ENCODE measurements around the gene VWA8. TPM values are rescaled to one million over a fixed set of nuclear protein-coding genes. Genes with fewer than 3 reads are reported as not detected.

Gene VWA8
- total and polyA plus RNA-seq, 4 donors = 7.1 to 50.3 (median 12.4) TPM

GRCh38 chr13:41823476-41823875 lies 137.4 kb downstream of the VWA8 start:
- peaks cover 0 to 12% (median 3%) of the 10 kb centered on the region in 4 donors for H3K36me3 ChIP-seq (ENCODE audit: control insufficient read depth in 4 of 4, insufficient read depth in 3 of 4, low read depth in 1 of 4, low read length in 3 of 4)
- peaks cover 0 to 4% (median 0%) of the 10 kb centered on the region in 4 donors for H3K4me1 ChIP-seq (ENCODE audit: control insufficient read depth in 4 of 4, insufficient read depth in 4 of 4, low read length in 3 of 4)
- H3K4me3 ChIP-seq (ENCODE audit: low read depth in 1 of 3, low read length in 3 of 3) = no peak overlapping the region
- no peaks in the 10 kb centered on the region for H3K27me3 ChIP-seq (ENCODE audit: control insufficient read depth in 4 of 4, insufficient read depth in 4 of 4, low read length in 3 of 4)
- no peak for DNase-seq (ENCODE audit: low spot score)
- no peak overlapping the region for H3K9ac ChIP-seq (ENCODE audit: low read depth in 1 of 2, low read length in 2 of 2)
- H3K27ac ChIP-seq (ENCODE audit: low read depth in 1 of 2, low read length in 2 of 2) = no peak overlapping the region
- no peaks in the 10 kb centered on the region for H3K9me3 ChIP-seq (ENCODE audit: control insufficient read depth in 4 of 4, low read length in 3 of 4)
- WGBS = 97% methylated on average over 4 of the region's 4 CpGs
- TF ChIP-seq JUND (IDR thresholded peaks at IDR 0.05) = no peak
- no peak for TF ChIP-seq HNF4A (conservative IDR thresholded peaks at IDR 0.05)
- no peak for TF ChIP-seq RXRA (IDR thresholded peaks at IDR 0.05)
- TF ChIP-seq RAD21 (IDR thresholded peaks at IDR 0.05) = no peak
- no peak for TF ChIP-seq GABPA (IDR thresholded peaks at IDR 0.05 in 1 of 2, conservative IDR thresholded peaks at IDR 0.05 in 1 of 2)
- no peak for TF ChIP-seq HNF4G (IDR thresholded peaks at IDR 0.05)
- TF ChIP-seq MAX (IDR thresholded peaks at IDR 0.05) = no peak
- no peak for TF ChIP-seq CTCF (IDR thresholded peaks at IDR 0.05; ENCODE audit: low read depth, low read length, missing input control)

GRCh38 chr13:41822560-41822959 lies 138.3 kb downstream of the VWA8 start:
- no peaks in the 10 kb centered on the region for H3K9me3 ChIP-seq (ENCODE audit: control insufficient read depth in 4 of 4, low read length in 3 of 4)
- peaks cover 0 to 17% (median 5%) of the 10 kb centered on the region in 4 donors for H3K36me3 ChIP-seq (ENCODE audit: control insufficient read depth in 4 of 4, insufficient read depth in 3 of 4, low read depth in 1 of 4, low read length in 3 of 4)
- H3K27me3 ChIP-seq (ENCODE audit: control insufficient read depth in 4 of 4, insufficient read depth in 4 of 4, low read length in 3 of 4) = no peaks in the 10 kb centered on the region
- H3K4me1 ChIP-seq (ENCODE audit: control insufficient read depth in 4 of 4, insufficient read depth in 4 of 4, low read length in 3 of 4) = peaks cover 0 to 1% (median 0%) of the 10 kb centered on the region in 4 donors
- H3K4me3 ChIP-seq (ENCODE audit: low read depth in 1 of 3, low read length in 3 of 3) = no peak overlapping the region
- no peak for TF ChIP-seq REST (IDR thresholded peaks at IDR 0.05)
- no peak for TF ChIP-seq ATF3 (IDR thresholded peaks at IDR 0.05)
- no peak for TF ChIP-seq FOXA2 (IDR thresholded peaks at IDR 0.05)
- no peak for TF ChIP-seq RXRA (IDR thresholded peaks at IDR 0.05)
- TF ChIP-seq HNF4G (IDR thresholded peaks at IDR 0.05) = no peak
- TF ChIP-seq RAD21 (IDR thresholded peaks at IDR 0.05) = no peak
- no peak for TF ChIP-seq EGR1 (IDR thresholded peaks at IDR 0.05; ENCODE audit: low read depth in 2 of 2)
- TF ChIP-seq ZBTB33 (IDR thresholded peaks at IDR 0.05) = no peak
- no peak for TF ChIP-seq FOXA1 (IDR thresholded peaks at IDR 0.05)
- TF ChIP-seq GABPA (IDR thresholded peaks at IDR 0.05 in 1 of 2, conservative IDR thresholded peaks at IDR 0.05 in 1 of 2) = no peak
- no peak for TF ChIP-seq CTCF (IDR thresholded peaks at IDR 0.05; ENCODE audit: low read depth, low read length, missing input control)
- TF ChIP-seq HNF4A (conservative IDR thresholded peaks at IDR 0.05) = no peak
- no peak for TF ChIP-seq NR2F2 (IDR thresholded peaks at IDR 0.05)
- TF ChIP-seq JUND (IDR thresholded peaks at IDR 0.05) = no peak
- TF ChIP-seq SP1 (IDR thresholded peaks at IDR 0.05) = no peak
- no peak for TF ChIP-seq YY1 (IDR thresholded peaks at IDR 0.05)
- no peak for TF ChIP-seq MAX (IDR thresholded peaks at IDR 0.05)
- no peak overlapping the region for H3K9ac ChIP-seq (ENCODE audit: low read depth in 1 of 2, low read length in 2 of 2)
- no peak overlapping the region for H3K27ac ChIP-seq (ENCODE audit: low read depth in 1 of 2, low read length in 2 of 2)
- no peak for DNase-seq (ENCODE audit: low spot score)
